HEK293 (cell line): ENCODE measurements around the gene C17orf67.

Source experiments
- ATF2 ChIP-seq: fragments of 450-650 bp; formaldehyde crosslinking; IDR thresholded peaks from 2 replicates; pipeline ENCODE4 v1.5.1; 2016; ENCODE audit warnings: missing biosample characterization, missing genetic modification characterization, low read depth
- ELK4 ChIP-seq: IDR thresholded peaks from 2 replicates; pipeline ENCODE4 v1.6.1; 2011; ENCODE audit warnings: mild to moderate bottlenecking, low read depth, low read length, borderline replicate concordance
- HOXA7 ChIP-seq: sonication (generic); formaldehyde crosslinking; IDR thresholded peaks from 2 replicates; pipeline ENCODE4 v1.8.1; 2022; ENCODE audit warnings: missing genetic modification reagents, borderline replicate concordance
- HOXC10 ChIP-seq: sonication (generic); formaldehyde crosslinking; IDR thresholded peaks from 2 replicates; pipeline ENCODE4 v1.8.1; 2023; ENCODE audit warnings: mild to moderate bottlenecking, missing genetic modification reagents
- HOXD13 ChIP-seq: sonication (generic); formaldehyde crosslinking; IDR thresholded peaks from 2 replicates; pipeline ENCODE4 v1.8.0; 2022; ENCODE audit warnings: missing genetic modification reagents, borderline replicate concordance
- IKZF3 ChIP-seq: fragments of 450-650 bp; IDR thresholded peaks from 2 replicates; pipeline ENCODE4 v1.5.0; 2018; ENCODE audit warnings: missing biosample characterization, mild to moderate bottlenecking, missing genetic modification characterization, moderate library complexity
- PATZ1 ChIP-seq: fragments of 450-650 bp; formaldehyde crosslinking; IDR thresholded peaks from 2 replicates; pipeline ENCODE4 v1.5.1; 2016; ENCODE audit warnings: missing biosample characterization, missing genetic modification characterization
- SP3 ChIP-seq: fragments of 450-650 bp; formaldehyde crosslinking; IDR thresholded peaks from 2 replicates; pipeline ENCODE4 v1.5.1; 2016; ENCODE audit warnings: missing biosample characterization, missing genetic modification characterization
- TCF7L2 ChIP-seq: IDR thresholded peaks from 2 replicates; pipeline ENCODE4 v1.6.1; 2011; ENCODE audit warnings: low read depth, mild to moderate bottlenecking, inconsistent platforms, low read length, moderate library complexity, borderline replicate concordance
- TSHZ1 ChIP-seq: fragments of 450-650 bp; formaldehyde crosslinking; IDR thresholded peaks from 2 replicates; pipeline ENCODE4 v1.5.1; 2016; ENCODE audit warnings: missing biosample characterization, missing genetic modification characterization, borderline replicate concordance
- ZBTB17 ChIP-seq: fragments of 450-650 bp; formaldehyde crosslinking; IDR thresholded peaks from 2 replicates; pipeline ENCODE4 v1.5.1; 2016; ENCODE audit warnings: missing biosample characterization, missing genetic modification characterization
- ZNF112 ChIP-seq: fragments of 450-650 bp; formaldehyde crosslinking; IDR thresholded peaks from 2 replicates; pipeline ENCODE4 v1.5.0; 2017; ENCODE audit warnings: missing biosample characterization, missing genetic modification characterization
- ZNF133 ChIP-seq: fragments of 450-650 bp; formaldehyde crosslinking; IDR thresholded peaks from 2 replicates; pipeline ENCODE4 v1.5.1; 2016; ENCODE audit warnings: missing biosample characterization, missing genetic modification characterization
- ZNF174 ChIP-seq: fragments of 450-650 bp; formaldehyde crosslinking; IDR thresholded peaks from 2 replicates; pipeline ENCODE4 v1.5.0; 2017; ENCODE audit warnings: missing biosample characterization, mild to moderate bottlenecking, missing genetic modification characterization
- ZNF175 ChIP-seq: fragments of 450-650 bp; formaldehyde crosslinking; IDR thresholded peaks from 2 replicates; pipeline ENCODE4 v1.5.1; 2016; ENCODE audit warnings: missing biosample characterization, missing genetic modification characterization
- ZNF23 ChIP-seq: fragments of 450-650 bp; formaldehyde crosslinking; IDR thresholded peaks from 2 replicates; pipeline ENCODE4 v1.5.1; 2016; ENCODE audit warnings: missing biosample characterization, missing genetic modification characterization, borderline replicate concordance
- ZNF274 ChIP-seq, 2 experiments: fragments of 200-500 bp in 1 of 2; fragments of 450-650 bp in 1 of 2; sonication (Bioruptor generic) in 1 of 2; formaldehyde crosslinking in 1 of 2; IDR thresholded peaks; 2 replicates each; pipeline versions ENCODE4 v1.5.1 to v1.6.1; 2014 to 2016; ENCODE audit warnings: borderline replicate concordance in 1 of 2, inconsistent platforms in 1 of 2, low read length in 1 of 2, missing biosample characterization in 1 of 2, missing genetic modification characterization in 1 of 2
- ZNF362 ChIP-seq: fragments of 450-650 bp; formaldehyde crosslinking; IDR thresholded peaks from 2 replicates; pipeline ENCODE4 v1.5.1; 2016; ENCODE audit warnings: missing biosample characterization, missing genetic modification characterization
- ZNF558 ChIP-seq: fragments of 450-650 bp; formaldehyde crosslinking; IDR thresholded peaks from 2 replicates; pipeline ENCODE4 v1.5.1; 2016; ENCODE audit warnings: missing biosample characterization, missing genetic modification characterization
- ZNF585B ChIP-seq: fragments of 450-650 bp; formaldehyde crosslinking; IDR thresholded peaks from 2 replicates; pipeline ENCODE4 v1.5.1; 2016; ENCODE audit warnings: missing biosample characterization, missing genetic modification characterization
- ZNF701 ChIP-seq: fragments of 450-650 bp; formaldehyde crosslinking; IDR thresholded peaks from 2 replicates; pipeline ENCODE4 v1.5.1; 2016; ENCODE audit warnings: missing biosample characterization, missing genetic modification characterization
- ZNF704 ChIP-seq: fragments of 450-650 bp; formaldehyde crosslinking; IDR thresholded peaks from 2 replicates; pipeline ENCODE4 v1.5.1; 2016; ENCODE audit warnings: missing biosample characterization, missing genetic modification characterization
- ZNF792 ChIP-seq: fragments of 450-650 bp; formaldehyde crosslinking; IDR thresholded peaks from 2 replicates; pipeline ENCODE4 v1.5.1; 2016; ENCODE audit warnings: missing biosample characterization, missing genetic modification characterization
- ZSCAN4 ChIP-seq: fragments of 450-650 bp; formaldehyde crosslinking; IDR thresholded peaks from 2 replicates; pipeline ENCODE4 v1.5.1; 2017; ENCODE audit warnings: missing biosample characterization, missing genetic modification characterization

Gene C17orf67

GRCh38 chr17:56833057-56833808 is 487 bp downstream of the C17orf67 start (continued):
- peak; percentile 40 for TF ChIP-seq PATZ1 (tag by site-specific recombination)
- no peak for TF ChIP-seq ATF2 (tag by site-specific recombination)
- TF ChIP-seq ZNF701 (tag by site-specific recombination), result no peak
- no peak for TF ChIP-seq ELK4
- TF ChIP-seq ZBTB17, result 0 out of 2 replicates have a peak, but pooled peaks have one; percentile 31
- no peak for TF ChIP-seq ZNF792 (tag by site-specific recombination)
- no peak for TF ChIP-seq ZNF175
- TF ChIP-seq IKZF3, result peak; percentile 46; the same call in 1 of the 2 replicates
- no peak for TF ChIP-seq ZSCAN4 (tag by site-specific recombination)
- TF ChIP-seq ZNF133 (tag by site-specific recombination), result no peak
- no peak for TF ChIP-seq HOXA7 (CRISPR knock-in tag)
- TF ChIP-seq HOXD13 (CRISPR knock-in tag), result no peak
- no peak for TF ChIP-seq SP3
- TF ChIP-seq ZNF174, result no peak
- no peak for TF ChIP-seq ZNF558
- TF ChIP-seq HOXC10 (CRISPR knock-in tag), result no peak
- TF ChIP-seq ZNF23, result no peak
- no peak for TF ChIP-seq ZNF362
- TF ChIP-seq ZNF704, result no peak
- TF ChIP-seq ZNF274 (IDR thresholded peaks at IDR 0.05; ENCODE audit: low read length), result no peak
- no peak for TF ChIP-seq ZNF274 (tag by site-specific recombination; IDR thresholded peaks at IDR 0.05; ENCODE audit: borderline replicate concordance)
- TF ChIP-seq TCF7L2, result no peak
- no peak for TF ChIP-seq ZNF112 (tag by site-specific recombination)
- no peak for TF ChIP-seq TSHZ1 (tag by site-specific recombination)
- TF ChIP-seq ZNF585B (tag by site-specific recombination), result no peak
